ENCODE data around the gene LMCD1. TPM values are rescaled to one million over a fixed set of nuclear protein-coding genes. Genes with fewer than 3 reads are reported as not detected.

Gene LMCD1
- total RNA-seq, 1 experiment from 2014 or later, result 46.0 TPM

GRCh38 chr3:8493744-8494143 lies 7.9 kb upstream of the LMCD1 start:
- Mint-ChIP-seq H3K27me3 (ENCODE audit: unreplicated experiment) (no peaks in the 10 kb centered on the region), H3K4me3 (ENCODE audit: low read depth, unreplicated experiment) (no peak overlapping the region), H3K27ac (ENCODE audit: unreplicated experiment) (no peak overlapping the region), H3K9me3 (ENCODE audit: low read depth, unreplicated experiment) (no peaks in the 10 kb centered on the region), H3K4me1 (ENCODE audit: low read depth, unreplicated experiment) (peaks cover 26% of the 10 kb centered on the region), H3K36me3 (ENCODE audit: insufficient read depth, unreplicated experiment) (no peaks in the 10 kb centered on the region)
- no peak for DNase-seq
- intact Hi-C loops (cut with micrococcal nuclease; ENCODE audit: unreplicated experiment), result no loop called here
- CTCF ChIA-PET, result no interaction called here
- no peak for TF ChIP-seq CTCF (IDR thresholded peaks at IDR 0.05; ENCODE audit: unreplicated experiment)
- no TSS peak for BruUV-seq (replicated peaks)

GRCh38 chr3:8494327-8494726 lies 7.3 kb upstream of the LMCD1 start:
- intact Hi-C loops (cut with micrococcal nuclease; ENCODE audit: unreplicated experiment), result no loop called here
- H3K36me3 Mint-ChIP-seq (ENCODE audit: insufficient read depth, unreplicated experiment), result no peaks in the 10 kb centered on the region
- H3K4me1 Mint-ChIP-seq (ENCODE audit: low read depth, unreplicated experiment), result peaks cover 27% of the 10 kb centered on the region
- TF ChIP-seq CTCF (IDR thresholded peaks at IDR 0.05; ENCODE audit: unreplicated experiment), result no peak
- H3K27ac Mint-ChIP-seq (ENCODE audit: unreplicated experiment), result no peak overlapping the region
- CTCF ChIA-PET, result no interaction called here
- no peaks in the 10 kb centered on the region for H3K9me3 Mint-ChIP-seq (ENCODE audit: low read depth, unreplicated experiment)
- no peak overlapping the region for H3K4me3 Mint-ChIP-seq (ENCODE audit: low read depth, unreplicated experiment)
- no peak for DNase-seq
- BruUV-seq (replicated peaks), result no TSS peak
- no peaks in the 10 kb centered on the region for H3K27me3 Mint-ChIP-seq (ENCODE audit: unreplicated experiment)

GRCh38 chr3:8497582-8497981 lies 4.0 kb upstream of the LMCD1 start:
- Mint-ChIP-seq H3K4me3 (ENCODE audit: low read depth, unreplicated experiment) (no peak overlapping the region), H3K27ac (ENCODE audit: unreplicated experiment) (no peak overlapping the region), H3K9me3 (ENCODE audit: low read depth, unreplicated experiment) (no peaks in the 10 kb centered on the region), H3K27me3 (ENCODE audit: unreplicated experiment) (no peaks in the 10 kb centered on the region), H3K36me3 (ENCODE audit: insufficient read depth, unreplicated experiment) (peaks cover 15% of the 10 kb centered on the region), H3K4me1 (ENCODE audit: low read depth, unreplicated experiment) (peaks cover 40% of the 10 kb centered on the region)
- no peak for TF ChIP-seq CTCF (IDR thresholded peaks at IDR 0.05; ENCODE audit: unreplicated experiment)
- intact Hi-C loops (cut with micrococcal nuclease; ENCODE audit: unreplicated experiment), result no loop called here
- CTCF ChIA-PET, result no interaction called here
- no TSS peak for BruUV-seq (replicated peaks)
- DNase-seq, result no peak

GRCh38 chr3:8499181-8499611 lies 2.4 kb upstream of the LMCD1 start:
- Mint-ChIP-seq H3K27ac (ENCODE audit: unreplicated experiment) (peak overlapping the region; percentile 78), H3K9me3 (ENCODE audit: low read depth, unreplicated experiment) (no peaks in the 10 kb centered on the region), H3K4me3 (ENCODE audit: low read depth, unreplicated experiment) (no peak overlapping the region), H3K4me1 (ENCODE audit: low read depth, unreplicated experiment) (peaks cover 46% of the 10 kb centered on the region), H3K36me3 (ENCODE audit: insufficient read depth, unreplicated experiment) (peaks cover 31% of the 10 kb centered on the region), H3K27me3 (ENCODE audit: unreplicated experiment) (no peaks in the 10 kb centered on the region)
- peak; percentile 29 for DNase-seq
- no TSS peak for BruUV-seq (replicated peaks)
- CTCF ChIA-PET, result interaction anchor here (0.5 to 6.5 kb wide), 2 partner anchors 54 to 743 kb away, joined by 3 to 46 read pairs; no protein-coding TSS in a partner anchor
- no peak for TF ChIP-seq CTCF (IDR thresholded peaks at IDR 0.05; ENCODE audit: unreplicated experiment)
- intact Hi-C loops (cut with micrococcal nuclease; ENCODE audit: unreplicated experiment), result no loop called here
